ENCODE data around the gene NTM.

- TF ChIP-seq POLR2A (IDR thresholded peaks at IDR 0.05) = no peak
- no peak for TF ChIP-seq CTCF (IDR thresholded peaks at IDR 0.05)
Measured at GRCh38 chr11:131802440-131803115, 432.2 kb downstream of the NTM start.
